Superior temporal gyrus (tissue), 1 donor: ENCODE measurements around the gene AK1.
"Not testable (repeated sequence)": the region's sequence is repeated elsewhere in the genome, so short reads cannot be mapped to it uniquely, and the experiment has no call there.

Source experiments
- DNase-seq: peaks from one replicate; pipeline ENCODE4 v3.0.0-alpha.2; 2016; ENCODE audit errors: extremely low spot score

Gene AK1

DNA sequence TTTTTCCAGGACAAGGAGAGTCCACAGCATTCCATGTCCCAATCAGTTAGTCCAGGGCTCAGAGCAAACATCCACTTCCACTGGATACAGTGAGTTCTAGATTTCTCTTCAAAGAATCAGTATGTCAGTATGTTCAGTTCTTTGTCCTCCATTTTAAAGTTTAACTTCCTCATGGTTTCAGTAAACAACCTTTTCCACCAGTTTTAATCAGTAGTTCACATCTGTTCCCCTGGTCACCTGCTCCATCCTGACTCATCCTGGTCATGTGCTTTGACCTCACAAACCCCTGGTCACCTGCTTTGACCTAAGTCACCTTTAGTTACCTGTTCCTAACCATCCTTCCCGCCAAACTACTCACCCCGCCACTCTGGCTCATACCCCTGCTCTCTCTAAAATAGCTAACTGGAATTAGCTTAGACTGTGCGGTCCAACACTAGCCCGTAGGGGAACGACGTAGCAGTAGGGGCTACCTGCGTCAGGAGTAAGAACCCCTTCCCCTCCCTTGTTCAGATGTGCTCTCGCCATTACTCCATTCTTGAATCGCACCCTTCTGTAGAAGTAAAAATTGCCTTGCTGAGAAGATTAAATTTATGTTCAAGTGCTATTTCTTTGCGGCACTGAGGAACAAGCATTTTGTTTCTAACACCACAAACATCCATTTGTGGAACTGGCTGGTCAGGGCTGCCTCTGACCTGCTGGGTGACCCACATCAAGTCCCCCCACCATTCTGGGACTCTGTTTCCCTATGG, 28.5 kb downstream of the AK1 start:
- DNase-seq: no peak

DNA sequence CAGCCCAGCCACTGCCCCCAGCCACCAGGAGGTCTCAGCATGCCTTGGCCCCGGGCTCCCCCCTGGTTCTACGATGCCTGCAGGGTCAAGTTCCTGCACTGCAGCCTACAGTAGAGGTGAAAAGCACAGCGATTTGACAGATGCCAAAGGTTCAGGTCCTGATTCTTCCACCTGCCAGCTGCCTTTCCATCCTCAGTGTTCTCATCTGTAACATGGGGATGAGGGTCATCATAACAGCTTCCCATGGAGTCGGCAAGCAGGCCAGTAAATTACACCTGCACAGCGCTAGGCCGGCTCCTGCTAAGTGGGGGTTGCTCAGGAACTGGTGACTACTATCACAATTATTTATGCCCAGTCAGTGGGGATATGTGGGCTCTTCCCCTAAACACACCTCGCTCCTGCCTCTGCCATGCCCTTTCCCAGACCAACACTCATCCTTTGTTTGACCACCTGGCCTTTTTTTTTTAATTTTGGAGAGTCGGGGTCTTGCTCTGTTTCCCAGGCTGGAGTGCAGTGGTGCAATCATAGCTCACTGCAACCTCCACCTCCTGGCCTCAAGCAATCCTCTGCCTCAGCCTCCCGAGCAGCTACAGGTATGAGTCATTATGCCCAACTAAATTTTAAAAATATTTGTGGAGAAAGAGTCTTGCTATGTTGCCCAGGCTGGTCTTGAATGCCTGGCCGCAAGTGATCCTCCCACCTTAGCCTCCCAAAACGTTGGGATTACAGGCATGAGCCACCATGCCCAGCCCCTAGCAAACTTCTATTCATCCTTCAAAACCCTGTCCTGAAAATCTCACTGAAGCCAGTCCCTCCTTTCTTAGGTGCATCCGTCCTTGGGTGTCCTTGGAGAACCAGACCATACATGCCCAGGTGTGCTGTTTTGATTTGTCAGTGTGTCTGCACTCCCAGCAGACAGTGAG, 29.4 kb downstream of the AK1 start:
- no peak for DNase-seq

DNA sequence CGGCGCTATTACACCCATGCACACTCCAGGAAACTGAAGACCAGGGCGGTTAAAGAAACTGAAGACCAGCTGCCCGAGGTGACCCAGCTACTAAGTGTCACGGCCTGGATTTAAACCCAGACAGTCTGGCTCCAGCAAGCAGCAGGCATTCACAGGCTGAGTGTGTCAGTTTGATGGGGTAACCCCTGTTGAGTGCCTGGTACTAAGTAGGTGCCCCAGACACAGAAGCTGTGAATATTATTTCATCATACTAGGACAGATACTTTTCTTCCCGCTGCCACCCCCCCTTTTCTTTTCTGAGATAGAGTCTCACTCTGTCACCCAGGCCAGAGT, 30.3 kb downstream of the AK1 start:
- no peak for DNase-seq

DNA sequence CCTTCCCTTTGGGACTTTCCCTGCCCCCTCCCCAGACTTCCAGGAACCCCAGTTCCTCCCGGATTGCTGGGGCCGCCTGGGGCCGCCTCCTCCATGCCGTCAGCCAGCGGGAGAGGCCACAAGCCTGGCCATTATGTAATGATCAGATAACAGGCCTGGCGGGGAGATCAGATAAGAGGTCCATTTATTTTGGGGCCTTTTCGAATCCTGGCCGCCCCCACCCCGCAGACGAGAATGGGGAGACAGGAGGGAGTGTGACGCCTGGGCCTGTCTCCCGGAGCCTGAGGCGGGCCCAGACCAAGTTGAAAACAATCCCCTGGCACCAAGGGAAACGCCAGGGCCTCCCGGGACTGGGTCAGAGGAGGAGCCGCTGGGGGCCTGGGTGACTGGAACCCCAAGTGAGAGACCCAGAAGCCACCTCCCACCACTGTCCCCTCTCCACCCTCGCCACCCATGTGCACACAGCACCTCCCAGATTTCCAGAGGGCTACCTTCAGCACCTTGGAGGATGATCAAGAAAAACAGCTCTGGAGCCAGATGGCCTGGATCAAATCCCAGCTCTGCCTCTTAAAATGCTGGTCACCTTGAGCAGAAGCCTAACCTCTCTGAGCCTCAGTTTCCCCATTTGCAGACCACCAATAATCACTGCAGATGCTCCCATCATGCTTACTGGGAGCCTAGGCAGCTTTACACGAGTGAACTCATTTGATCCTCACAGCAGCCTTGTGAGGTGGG, 30.9 kb downstream of the AK1 start:
- no peak for DNase-seq

DNA sequence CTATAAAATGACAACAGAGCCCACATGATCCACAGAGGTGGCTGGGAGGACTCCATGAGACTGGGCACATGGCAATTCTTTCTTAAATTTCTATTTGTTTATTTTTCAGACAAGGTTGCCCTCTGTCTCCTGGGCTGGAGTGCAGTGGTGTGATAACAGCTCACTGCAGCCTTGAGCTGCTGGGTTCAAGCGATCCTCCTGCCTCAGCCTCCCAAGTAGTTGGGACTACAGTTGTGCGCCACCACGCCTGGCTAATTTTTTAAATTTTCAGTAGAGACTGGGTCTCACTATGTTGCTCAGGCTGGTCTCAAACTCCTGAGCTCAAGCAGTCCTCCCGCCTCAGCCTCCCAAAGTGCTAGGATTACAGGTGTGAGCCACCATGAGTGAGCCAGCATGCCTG, 31.9 kb downstream of the AK1 start:
- DNase-seq: not testable (repeated sequence)

DNA sequence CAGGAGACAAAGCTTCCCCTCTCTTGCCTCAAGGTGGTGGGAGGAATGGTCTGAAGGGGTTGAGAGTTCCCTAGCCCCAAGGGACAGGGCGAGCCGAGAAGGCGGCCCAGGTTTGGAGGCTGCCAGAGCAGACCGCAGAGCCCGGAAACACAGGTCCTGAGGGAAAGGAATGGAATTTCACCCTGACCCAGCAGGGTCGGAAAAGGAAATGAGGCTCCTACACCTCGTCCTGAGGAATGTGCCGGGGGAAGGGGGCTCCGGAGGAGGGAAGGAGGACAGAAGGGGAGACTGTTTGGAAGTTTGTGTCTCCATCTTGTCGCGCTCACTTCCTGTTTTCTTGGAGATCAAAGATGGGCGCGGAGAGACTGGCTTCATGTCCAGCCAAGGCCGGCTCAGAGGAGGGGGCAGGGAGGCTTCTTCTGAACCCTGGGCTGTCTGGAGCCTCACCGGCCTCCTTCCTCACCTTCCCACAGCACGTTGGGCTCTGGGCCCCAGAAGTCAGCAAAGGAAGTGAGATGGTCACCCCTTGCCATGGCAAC, 32.6 kb downstream of the AK1 start:
- DNase-seq: no peak

DNA sequence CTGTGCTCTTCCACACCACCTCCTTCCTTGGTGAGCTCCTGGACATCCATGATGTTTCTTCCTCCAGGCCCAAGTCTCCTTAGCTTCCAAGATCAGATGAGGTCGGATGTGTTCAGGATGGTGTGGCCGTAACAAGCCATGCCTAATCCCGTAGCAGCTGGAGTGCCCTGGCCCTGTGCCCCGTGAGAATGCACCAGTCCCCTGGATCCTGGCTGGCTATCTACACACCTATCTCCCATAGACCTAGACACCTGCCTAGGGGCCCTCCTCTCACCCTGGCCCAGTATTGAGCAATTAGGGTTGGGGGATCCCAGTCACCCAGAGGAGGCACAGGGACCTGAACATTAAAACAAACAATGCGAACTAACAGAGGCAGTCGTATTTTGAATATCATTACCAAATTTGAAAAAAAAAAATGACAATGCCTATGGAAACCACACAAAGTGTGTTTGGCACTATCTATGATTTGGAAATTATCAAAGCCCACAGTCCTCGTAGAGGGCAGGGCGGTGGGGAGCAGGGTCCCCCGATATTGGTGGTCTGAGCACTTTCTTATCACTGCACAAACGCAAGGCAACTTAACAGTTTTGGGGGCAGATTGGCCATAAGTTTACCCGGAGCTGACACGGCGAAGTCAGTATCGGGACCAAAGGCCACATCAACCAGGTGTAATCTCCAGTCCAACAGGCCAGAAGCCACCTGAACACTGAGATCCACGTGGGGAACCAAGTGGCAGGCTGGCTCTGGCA, 36.2 kb downstream of the AK1 start:
- DNase-seq: no peak

DNA sequence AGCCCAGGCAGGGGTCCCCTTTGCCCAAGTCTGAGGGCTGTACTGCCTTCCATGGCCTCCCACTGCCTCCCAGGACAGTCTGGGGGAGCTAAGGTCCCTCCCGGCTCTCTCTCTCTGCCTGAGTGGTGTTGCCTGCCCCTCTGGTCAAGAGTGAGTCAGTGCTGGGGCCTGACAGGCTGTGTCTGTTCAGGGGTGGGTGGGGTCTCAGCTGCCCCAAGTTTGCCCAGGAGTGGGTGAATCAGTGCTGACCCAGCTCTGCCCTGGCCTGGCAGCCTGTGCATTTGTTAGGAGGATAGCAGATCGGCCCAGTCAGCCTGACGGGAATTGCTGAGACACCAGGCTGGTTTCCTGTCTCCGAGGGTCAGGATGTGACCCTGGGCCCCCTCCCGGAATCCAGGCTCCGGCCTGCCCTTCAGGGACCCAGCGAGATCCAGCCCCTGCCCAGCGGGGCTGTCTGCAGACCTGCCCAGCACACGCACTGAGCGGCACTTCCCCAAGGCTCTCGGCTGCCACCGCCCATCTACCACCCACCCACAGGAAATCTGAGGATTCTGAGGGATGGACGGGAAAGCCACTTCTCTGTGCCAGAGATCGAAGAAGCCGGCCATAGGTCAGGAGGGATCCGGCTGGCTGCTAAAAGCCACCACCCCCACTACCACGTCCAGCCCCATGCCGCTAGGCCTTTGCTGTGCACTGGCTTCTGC, 38.9 kb downstream of the AK1 start:
- DNase-seq: no peak

DNA sequence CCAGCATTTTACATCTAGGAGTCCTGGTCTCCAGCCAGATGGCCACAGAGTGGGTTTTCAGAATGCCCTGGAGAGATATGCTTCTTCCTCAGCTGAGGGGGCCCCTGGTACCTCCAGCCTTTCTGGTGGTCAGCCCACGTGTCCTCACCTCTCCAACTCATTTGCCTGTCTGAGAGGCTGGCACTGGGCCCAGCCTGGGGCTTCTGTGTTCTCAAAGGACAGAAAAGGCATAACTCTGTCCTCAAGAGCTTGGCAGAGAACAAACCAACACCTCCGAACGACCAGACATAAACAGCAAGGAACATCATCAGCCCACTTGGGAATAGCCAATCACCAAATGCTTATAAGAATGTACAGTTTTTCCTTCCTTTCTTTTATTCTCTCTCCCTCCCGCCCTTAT, 40.1 kb downstream of the AK1 start:
- no peak for DNase-seq

DNA sequence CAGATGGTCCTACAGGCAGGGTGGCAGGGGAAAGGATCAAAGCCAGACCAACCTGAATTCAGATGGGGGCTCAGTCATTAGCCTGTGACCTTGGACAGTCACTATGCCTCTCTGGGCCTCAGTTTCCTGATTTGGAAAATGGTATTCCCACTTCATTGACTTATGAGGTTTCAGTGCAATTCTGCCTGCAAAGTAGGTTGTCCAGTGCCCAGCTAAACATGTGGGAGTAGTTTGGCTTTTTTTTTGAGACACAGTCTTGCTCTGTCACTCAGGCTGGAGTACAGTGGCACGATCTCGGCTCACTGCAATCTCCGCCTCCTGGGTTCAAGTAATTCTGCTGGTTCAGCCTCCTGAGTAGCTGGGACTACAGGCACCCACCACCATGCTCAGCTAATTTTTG, 40.9 kb downstream of the AK1 start:
- not testable (repeated sequence) for DNase-seq

DNA sequence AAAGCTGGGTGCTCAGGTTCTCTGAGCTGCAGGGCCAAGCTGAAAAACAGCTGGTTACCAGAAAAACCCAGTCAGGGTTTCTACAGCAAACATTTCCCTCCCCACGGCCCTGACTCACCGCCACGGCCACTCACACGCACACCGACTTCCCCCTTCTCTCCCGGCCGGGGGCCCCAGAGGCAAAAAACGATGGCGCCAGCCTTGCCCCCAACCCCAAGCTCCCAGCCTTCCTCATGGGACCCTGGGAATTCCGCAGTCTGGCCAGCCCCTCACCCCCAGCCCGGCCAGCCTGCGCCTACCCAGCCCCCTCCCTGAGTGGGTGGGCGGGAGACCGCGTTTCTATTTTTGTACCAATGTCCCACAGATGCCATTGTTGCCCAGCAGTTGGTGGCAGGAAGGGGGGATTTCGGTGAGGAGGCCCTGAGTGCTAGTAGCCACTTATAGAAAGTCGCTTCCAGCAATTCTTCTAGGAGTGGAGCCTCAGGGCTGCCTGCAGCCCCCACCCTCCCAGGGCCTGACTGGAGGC, 41.4 kb downstream of the AK1 start:
- DNase-seq: no peak

DNA sequence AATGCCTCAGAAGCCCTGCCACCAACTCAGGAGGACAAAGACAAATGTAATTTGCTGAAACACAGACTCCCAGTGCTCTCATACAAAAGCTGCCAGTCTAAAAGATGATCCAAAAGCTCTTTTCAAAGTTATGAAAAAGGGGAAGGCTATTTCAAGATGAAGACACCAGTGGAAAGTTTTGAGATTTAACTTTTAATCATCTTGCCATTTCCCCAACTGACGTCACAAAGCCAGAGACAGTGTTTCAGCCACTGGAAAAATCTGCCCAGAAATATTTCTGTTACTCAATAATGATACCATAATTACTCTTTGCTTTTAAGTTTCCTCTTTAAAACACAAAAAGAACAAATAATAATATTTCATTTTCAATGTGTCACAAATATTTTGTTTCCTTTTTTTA, 43.9 kb downstream of the AK1 start:
- DNase-seq: no peak

DNA sequence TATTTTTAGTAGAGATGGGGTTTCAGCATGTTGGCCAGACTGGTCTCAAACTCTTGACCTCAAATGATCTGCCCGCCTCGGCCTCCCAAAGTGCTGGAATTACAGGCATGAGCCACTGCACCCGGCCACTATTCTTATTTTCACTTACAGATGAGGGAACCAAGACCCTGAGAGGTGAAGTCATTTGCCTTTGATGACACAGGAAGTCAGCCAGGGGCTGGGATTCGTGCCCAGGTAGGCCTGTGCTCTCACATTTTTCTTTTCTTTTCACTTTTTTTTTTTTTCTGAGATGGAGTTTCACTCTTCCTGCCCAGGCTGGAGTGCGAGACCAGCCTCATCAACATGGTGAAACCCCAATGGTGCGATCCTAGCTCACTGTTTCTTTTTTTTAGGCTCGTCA, 45.2 kb downstream of the AK1 start:
- DNase-seq: no peak

DNA sequence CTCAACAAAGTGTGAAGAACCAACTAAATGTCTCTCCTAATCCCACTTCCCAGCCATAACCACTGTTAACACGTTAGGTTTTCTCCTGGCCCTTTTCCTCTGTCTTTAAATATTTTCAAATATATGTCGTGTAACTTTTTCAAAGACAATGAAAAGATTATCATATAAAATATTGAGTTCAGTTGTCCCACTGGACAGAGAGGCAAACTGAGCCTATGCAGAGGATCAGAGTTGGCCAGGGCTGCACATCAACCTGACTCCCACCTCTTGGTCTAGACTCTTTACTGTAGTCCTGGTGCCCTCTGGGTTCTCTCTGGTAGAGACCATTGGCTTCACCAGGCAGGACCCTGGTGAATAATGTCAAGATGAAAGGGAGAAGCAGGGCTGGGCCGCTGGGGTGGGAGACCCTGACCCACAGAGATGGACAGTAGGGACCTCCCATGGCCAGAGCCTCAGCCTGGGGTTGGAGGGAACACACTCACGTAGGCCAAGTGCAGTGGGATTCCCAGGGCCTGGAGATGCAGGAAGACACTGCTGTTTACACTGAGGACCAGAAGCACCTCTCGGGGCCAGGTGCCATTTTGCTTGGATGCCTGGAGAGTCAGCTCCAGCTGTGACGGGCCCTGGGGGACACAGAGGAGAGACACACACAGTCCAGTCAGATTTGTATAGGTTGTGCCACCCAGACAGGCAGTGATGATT, 48.1 kb downstream of the AK1 start:
- no peak for DNase-seq

DNA sequence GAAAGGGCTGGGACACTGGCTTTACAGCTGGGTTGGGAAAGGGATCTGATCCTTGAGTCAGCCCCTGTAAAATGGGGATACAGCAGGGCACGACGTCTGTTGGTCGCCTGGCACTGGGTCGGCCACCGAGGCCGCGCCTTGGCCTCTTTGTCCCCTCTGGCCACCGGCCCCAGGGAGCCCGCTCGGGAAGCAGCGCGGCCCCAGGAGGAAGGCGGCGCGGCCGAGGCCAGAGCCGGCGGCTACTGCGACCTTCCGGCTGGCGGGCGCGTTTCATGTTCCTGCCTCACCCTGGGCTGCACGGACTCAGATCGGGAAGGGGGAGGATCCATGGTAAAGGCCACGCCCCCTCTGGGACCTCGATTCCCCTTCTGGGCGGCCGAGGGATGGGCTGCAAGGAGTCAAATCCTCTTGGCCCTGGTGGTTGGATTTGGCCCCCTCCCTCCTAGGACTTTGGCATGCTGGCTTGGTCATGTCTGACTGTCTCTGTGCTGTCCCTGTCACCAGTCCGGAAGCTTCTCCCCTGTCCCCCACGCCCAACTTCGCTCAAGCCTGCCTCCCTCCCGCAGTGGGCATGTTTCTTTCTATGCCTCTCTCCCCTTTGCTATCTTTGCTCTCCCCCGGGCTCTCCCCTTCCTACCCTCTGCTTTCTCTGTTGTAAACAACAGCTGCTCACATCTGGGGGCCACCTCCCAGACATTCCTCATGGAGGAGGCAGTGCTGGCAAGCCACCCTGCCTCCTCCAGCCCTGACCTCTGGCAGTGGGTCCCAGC, 49.0 kb downstream of the AK1 start:
- DNase-seq: no peak

DNA sequence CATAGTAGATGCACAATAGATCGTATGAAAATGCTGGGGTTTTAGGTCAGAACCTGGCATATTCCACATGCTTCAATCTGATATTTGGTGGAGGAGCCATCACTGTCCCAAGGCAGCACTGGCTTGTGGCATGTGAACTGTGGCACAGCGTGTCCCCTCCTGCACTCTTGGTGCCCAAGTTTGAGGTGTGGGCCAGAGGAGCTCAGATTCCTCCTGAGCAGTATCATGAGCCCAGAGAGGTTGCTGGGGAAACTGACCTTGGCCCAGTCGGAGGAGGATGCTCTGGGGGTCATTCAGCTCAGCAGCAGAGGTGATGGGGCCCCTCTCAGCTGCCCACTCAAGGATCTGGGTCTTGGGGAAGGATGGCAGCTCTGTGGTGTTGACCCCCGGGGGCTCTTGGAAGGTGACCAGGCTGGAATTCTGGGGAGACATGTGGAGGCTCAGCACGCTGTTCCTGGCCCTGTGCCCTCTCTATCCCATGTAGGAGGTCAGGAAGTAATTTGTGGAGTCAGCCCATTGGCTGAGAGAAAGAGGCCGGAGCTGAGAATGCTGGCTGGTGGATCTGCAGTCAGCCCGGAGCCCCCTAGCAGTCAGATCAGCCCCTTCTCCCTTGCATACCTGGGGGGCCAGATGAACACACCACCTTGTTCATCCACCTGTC, 51.1 kb downstream of the AK1 start:
- no peak for DNase-seq

DNA sequence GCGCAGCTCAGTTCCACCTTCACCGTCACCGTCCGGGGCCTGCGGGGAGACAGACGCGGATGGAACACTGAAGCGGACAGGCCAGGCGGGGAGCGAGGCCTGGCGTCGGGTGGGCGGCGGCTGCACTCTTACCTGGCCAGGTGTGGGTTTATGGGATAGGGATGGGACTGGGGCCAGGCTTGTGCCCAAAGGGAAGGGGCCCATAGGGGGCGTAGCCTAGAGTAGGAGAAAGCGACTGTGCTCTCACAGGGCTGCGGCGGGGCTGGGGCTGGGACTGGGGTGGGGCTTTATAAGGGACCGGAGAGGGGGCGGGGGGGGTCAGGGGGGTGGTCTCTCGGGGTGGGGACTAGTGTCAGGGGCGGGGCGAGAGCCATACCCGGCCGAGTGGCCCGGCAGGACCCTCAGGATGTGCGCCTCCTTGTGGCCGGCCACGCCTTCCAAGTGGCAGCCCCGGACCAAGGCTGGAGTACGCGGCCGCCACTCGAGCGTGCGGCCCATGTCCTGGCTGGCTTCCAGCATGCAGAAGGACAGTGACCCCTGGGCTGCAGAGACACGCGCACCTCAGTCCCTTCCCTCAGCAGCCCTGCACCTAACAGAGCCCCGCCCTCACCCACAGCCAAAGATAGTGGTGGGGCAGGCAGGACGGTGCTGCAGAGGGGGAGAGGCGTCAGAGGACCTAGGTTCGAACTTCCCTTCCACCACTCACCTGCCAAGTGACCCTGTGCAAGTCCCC, 52.0 kb downstream of the AK1 start:
- no peak for DNase-seq

DNA sequence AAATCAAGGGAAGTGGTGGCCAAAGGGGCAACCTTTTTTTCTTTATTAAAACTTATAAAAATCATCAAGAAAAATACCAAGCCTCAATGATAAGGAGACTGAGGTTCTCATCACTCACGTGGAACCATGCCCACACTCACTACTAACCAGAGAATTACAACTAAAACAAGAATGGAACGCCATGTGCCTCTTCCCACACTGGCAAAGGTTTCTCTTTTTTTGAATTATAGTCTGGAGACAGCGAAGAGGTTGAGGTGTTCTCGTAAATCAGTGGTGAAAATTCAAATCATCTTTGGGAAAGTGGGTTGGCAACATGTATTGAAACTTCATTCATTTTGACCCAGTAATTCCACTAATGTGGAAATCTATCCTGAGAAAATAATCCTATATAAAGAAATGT, 55.4 kb downstream of the AK1 start:
- no peak for DNase-seq
